Activated CD4-positive, alpha-beta T cell treated with anti-CD3 and anti-CD28 coated beads, Interleukin-2, amount 10 ng/mL, durations not matched to agents 24 days and 14 days (primary cell): ENCODE data around the gene APOC1. TPM values are rescaled to one million over a fixed set of nuclear protein-coding genes. Genes with fewer than 3 reads are reported as not detected.

Source experiments
- DNase-seq: peaks from one replicate; pipeline ENCODE4 v3.0.0; 2022
- H3K27ac Mint-ChIP-seq: one replicate; pipeline ENCODE4 v1.8.0; 2022; ENCODE audit warnings: mild to moderate bottlenecking, mixed read lengths
- H3K27me3 Mint-ChIP-seq: one replicate; pipeline ENCODE4 v1.8.0; 2022; ENCODE audit warnings: mixed read lengths
- H3K36me3 Mint-ChIP-seq: one replicate; pipeline ENCODE4 v1.8.0; 2022; ENCODE audit warnings: low read depth, mild to moderate bottlenecking, mixed read lengths
- H3K4me1 Mint-ChIP-seq: one replicate; pipeline ENCODE4 v1.8.0; 2021; ENCODE audit warnings: mixed read lengths
- H3K4me3 Mint-ChIP-seq: one replicate; pipeline ENCODE4 v1.8.0; 2022; ENCODE audit warnings: mild to moderate bottlenecking, moderate library complexity, mixed read lengths
- H3K9me3 Mint-ChIP-seq: one replicate; pipeline ENCODE4 v1.8.0; 2021; ENCODE audit warnings: mixed read lengths
- intact Hi-C: fragments of 100-400 bp; cut with micrococcal nuclease; formaldehyde crosslinking; loops from one replicate; pipeline ENCODE4 v1.15.1; 2023
- total RNA-seq: library from RNA; stranded (reverse); gene quantifications from 2 replicates; pipeline ENCODE4 v1.2.3, GENCODE V29; 2022

Gene APOC1
- total RNA-seq, 1 donor from 2014 or later: 2.1 TPM

- H3K36me3 Mint-ChIP-seq: peaks cover 22% of the 10 kb centered on the region
- H3K9me3 Mint-ChIP-seq: no peaks in the 10 kb centered on the region
Observed at GRCh38 chr19:44968670-44969069, 54.3 kb downstream of the APOC1 start.

More at GRCh38 chr19:44968670-44969069, 54.3 kb downstream of the APOC1 start:
- no peaks in the 10 kb centered on the region for H3K27me3 Mint-ChIP-seq
- no peak for DNase-seq
- intact Hi-C loops: no loop called here
- no peak overlapping the region for H3K4me3 Mint-ChIP-seq
- no peak overlapping the region for H3K27ac Mint-ChIP-seq
- H3K4me1 Mint-ChIP-seq: peaks cover 2% of the 10 kb centered on the region

Other genes with a start within 250 kb of the APOC1 start
- 0.86 and 1.2 TPM in 2 replicates for gene CEACAM19, start 243.1 kb upstream of the APOC1 start, total RNA-seq
- not detected in 2 replicates for gene CEACAM16, start 215.5 kb upstream of the APOC1 start, total RNA-seq
- 66.3 and 73.1 TPM in 2 replicates for gene BCL3, start 165.9 kb upstream of the APOC1 start, total RNA-seq
- gene CBLC, start 136.7 kb upstream of the APOC1 start, total RNA-seq: not detected in 2 replicates
- not detected in 2 replicates for gene BCAM, start 105.5 kb upstream of the APOC1 start, total RNA-seq
- 0.19 and 0.44 TPM in 2 replicates for gene NECTIN2, start 68.3 kb upstream of the APOC1 start, total RNA-seq
- gene TOMM40, start 23.4 kb upstream of the APOC1 start, total RNA-seq: 208 and 213 TPM in 2 replicates
- 0.83 and 1.1 TPM in 2 replicates for gene APOE, start 8.8 kb upstream of the APOC1 start, total RNA-seq
- not detected in 2 replicates for gene APOC4, start 27.6 kb downstream of the APOC1 start, total RNA-seq
- gene APOC2, start 31.4 kb downstream of the APOC1 start, total RNA-seq: not detected in 2 replicates
- gene CLPTM1, start 40.8 kb downstream of the APOC1 start, total RNA-seq: 71.7 and 76.6 TPM in 2 replicates
- gene RELB, start 86.9 kb downstream of the APOC1 start, total RNA-seq: 67.6 and 72.7 TPM in 2 replicates
- 107 and 111 TPM in 2 replicates for gene CLASRP, start 124.4 kb downstream of the APOC1 start, total RNA-seq
- 4.7 and 5.3 TPM in 2 replicates for gene ZNF296, start 161.9 kb downstream of the APOC1 start, total RNA-seq
- gene GEMIN7, start 164.7 kb downstream of the APOC1 start, total RNA-seq: 51.5 and 54.3 TPM in 2 replicates
- 20.3 and 21.8 TPM in 2 replicates for gene PPP1R37, start 178.6 kb downstream of the APOC1 start, total RNA-seq
- 0.16 and 0.28 TPM in 2 replicates for gene NKPD1, start 246.4 kb downstream of the APOC1 start, total RNA-seq